DND-41 (cell line): Measurements from ENCODE around the gene THRB.

Experiments used
- EZH2 ChIP-seq: IDR thresholded peaks from 3 replicates; pipeline ENCODE4 v1.6.1; 2012; ENCODE audit warnings: borderline replicate concordance, low read depth, mild to moderate bottlenecking, moderate library complexity, low read length, inconsistent platforms; ENCODE audit not compliant: severe bottlenecking
- TF ChIP-seq, protein P1 (sequence below): IDR thresholded peaks from 2 replicates; pipeline ENCODE4 v1.5.1; 2012; ENCODE audit warnings: borderline replicate concordance, low read length, moderate library complexity, mild to moderate bottlenecking; ENCODE audit not compliant: poor library complexity, severe bottlenecking; ENCODE audit errors: extremely low read depth

DNA sequence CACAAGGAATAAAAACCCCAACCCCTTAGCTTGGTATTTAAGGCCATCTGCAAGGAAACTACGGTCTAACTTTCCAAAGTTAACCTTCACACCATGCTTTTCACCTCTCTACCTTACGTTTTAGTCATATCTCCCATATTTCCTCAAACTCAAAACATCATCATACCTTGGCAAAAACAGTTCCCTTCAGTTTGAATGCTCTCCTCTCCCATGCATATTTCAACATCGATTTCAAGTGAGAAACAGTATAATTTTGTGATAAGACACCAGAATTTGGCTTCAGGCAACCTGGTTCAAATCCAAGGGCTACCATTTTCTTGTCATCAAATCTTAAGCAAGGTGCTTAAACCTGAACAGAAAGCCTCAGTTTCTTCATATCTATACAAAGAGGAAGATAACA lies 108.2 kb downstream of the THRB start:
- TF ChIP-seq, protein P1, sequence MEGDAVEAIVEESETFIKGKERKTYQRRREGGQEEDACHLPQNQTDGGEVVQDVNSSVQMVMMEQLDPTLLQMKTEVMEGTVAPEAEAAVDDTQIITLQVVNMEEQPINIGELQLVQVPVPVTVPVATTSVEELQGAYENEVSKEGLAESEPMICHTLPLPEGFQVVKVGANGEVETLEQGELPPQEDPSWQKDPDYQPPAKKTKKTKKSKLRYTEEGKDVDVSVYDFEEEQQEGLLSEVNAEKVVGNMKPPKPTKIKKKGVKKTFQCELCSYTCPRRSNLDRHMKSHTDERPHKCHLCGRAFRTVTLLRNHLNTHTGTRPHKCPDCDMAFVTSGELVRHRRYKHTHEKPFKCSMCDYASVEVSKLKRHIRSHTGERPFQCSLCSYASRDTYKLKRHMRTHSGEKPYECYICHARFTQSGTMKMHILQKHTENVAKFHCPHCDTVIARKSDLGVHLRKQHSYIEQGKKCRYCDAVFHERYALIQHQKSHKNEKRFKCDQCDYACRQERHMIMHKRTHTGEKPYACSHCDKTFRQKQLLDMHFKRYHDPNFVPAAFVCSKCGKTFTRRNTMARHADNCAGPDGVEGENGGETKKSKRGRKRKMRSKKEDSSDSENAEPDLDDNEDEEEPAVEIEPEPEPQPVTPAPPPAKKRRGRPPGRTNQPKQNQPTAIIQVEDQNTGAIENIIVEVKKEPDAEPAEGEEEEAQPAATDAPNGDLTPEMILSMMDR = no peak
- no peak for TF ChIP-seq EZH2
